Spleen (tissue), 7 donors: ENCODE data around the gene ATF7IP2.

Source experiments
- POLR2A ChIP-seq, 3 donors: fragments of 450-650 bp; IDR thresholded peaks; one replicate each; pipeline ENCODE4 v1.5.1; 2017; ENCODE audit warnings: antibody characterized with exemption in 3 of 3, mild to moderate bottlenecking in 1 of 3
- TF ChIP-seq, protein P1 (sequence below), 11 experiments: fragments of 200-600 bp in 7 of 11; fragments of 450-650 bp in 4 of 11; sonication (generic) in 4 of 11; IDR thresholded peaks in 8 of 11; conservative IDR thresholded peaks in 3 of 11; 1 replicate in 7 of 11; 2 replicates in 4 of 11; pipeline versions ENCODE4 v1.4.0 to v1.8.0; 2016 to 2021; ENCODE audit warnings: antibody characterized with exemption in 11 of 11, inconsistent platforms in 4 of 11, mild to moderate bottlenecking in 1 of 11
- donor health status: DM: no; HTN: no; CAD: no; lungs with moderate emphysema.
- donor health status: DM: no; HTN: no; CAD: no.
- donor health status: DM: no; HTN: no; CAD: no.

DNA sequence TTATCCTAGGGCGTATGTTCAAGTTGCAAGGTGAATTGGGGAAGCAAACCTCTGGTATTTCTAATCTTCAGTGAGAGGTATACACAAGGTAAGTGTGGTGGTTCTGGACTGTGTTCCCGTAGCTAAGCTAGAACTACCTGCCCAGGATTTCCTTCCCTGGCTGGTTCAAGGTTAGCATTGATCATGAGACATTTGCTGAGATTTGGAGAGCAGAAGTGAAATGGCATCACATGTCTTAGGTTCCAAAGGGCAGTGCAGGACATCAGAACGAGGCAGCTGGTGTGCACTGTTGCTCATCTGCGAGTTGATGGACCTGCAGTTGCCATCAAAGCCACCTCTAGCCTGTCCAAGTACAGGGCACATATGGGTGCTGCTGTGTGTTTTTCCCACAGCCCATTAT, 99.3 kb downstream of the ATF7IP2 start:
- TF ChIP-seq, protein P1, sequence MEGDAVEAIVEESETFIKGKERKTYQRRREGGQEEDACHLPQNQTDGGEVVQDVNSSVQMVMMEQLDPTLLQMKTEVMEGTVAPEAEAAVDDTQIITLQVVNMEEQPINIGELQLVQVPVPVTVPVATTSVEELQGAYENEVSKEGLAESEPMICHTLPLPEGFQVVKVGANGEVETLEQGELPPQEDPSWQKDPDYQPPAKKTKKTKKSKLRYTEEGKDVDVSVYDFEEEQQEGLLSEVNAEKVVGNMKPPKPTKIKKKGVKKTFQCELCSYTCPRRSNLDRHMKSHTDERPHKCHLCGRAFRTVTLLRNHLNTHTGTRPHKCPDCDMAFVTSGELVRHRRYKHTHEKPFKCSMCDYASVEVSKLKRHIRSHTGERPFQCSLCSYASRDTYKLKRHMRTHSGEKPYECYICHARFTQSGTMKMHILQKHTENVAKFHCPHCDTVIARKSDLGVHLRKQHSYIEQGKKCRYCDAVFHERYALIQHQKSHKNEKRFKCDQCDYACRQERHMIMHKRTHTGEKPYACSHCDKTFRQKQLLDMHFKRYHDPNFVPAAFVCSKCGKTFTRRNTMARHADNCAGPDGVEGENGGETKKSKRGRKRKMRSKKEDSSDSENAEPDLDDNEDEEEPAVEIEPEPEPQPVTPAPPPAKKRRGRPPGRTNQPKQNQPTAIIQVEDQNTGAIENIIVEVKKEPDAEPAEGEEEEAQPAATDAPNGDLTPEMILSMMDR (IDR thresholded peaks at IDR 0.05 in 8 of 11, conservative IDR thresholded peaks at IDR 0.05 in 3 of 11) = no peak
- no peak for TF ChIP-seq POLR2A (IDR thresholded peaks at IDR 0.05)
